HCT116 (cell line): ENCODE results near the gene TBXA2R. TPM values are rescaled to one million over a fixed set of nuclear protein-coding genes. Genes with fewer than 3 reads are reported as not detected.

Source experiments
- ATAC-seq: fragments of 200-7000 bp; cut with Tn5 transposase; 2 replicates; pipeline ENCODE4 v1.9.1; 2020; ENCODE audit warnings: mild to moderate bottlenecking, moderate library complexity
- BruUV-seq: library from RNA; stranded (reverse); fragments of 400-500 nt; replicated peaks from 2 replicates; lab custom pipeline; 2021; lab: Mats Ljungman, UMichigan
- CTCF ChIA-PET: fragments of 300-600 bp; sonication (Branson Sonifier 250); formaldehyde crosslinking; loops from one replicate; lab custom pipeline; 2021; ENCODE audit warnings: antibody characterized with exemption; lab: Charles Lee
- POLR2A ChIA-PET: fragments of 300-600, 350-600 bp; sonication (Branson Sonifier 250); formaldehyde crosslinking; loops from one replicate; lab custom pipeline; 2021; ENCODE audit warnings: antibody characterized with exemption; lab: Charles Lee
- RAD21 ChIA-PET, 2 experiments: fragments of 300-600 bp; sonication (Branson Sonifier 250); formaldehyde crosslinking; loops; one replicate each; lab custom pipeline; 2023; ENCODE audit warnings: low total read pairs in 2 of 2; ENCODE audit not compliant: uncharacterized antibody in 2 of 2, unreplicated experiment in 2 of 2, low non-redundant PET in 1 of 2; lab: Charles Lee
- DNase-seq: peaks from one replicate; pipeline ENCODE4 v3.0.0-alpha.2; 2010; ENCODE audit warnings: low read depth, low spot score
- H2AFZ ChIP-seq: fragments of 200-600 bp; shearing (Covaris generic), sonication (generic); 2 replicates; pipeline ENCODE4 v1.6.1; 2017; ENCODE audit warnings: low read depth, mixed run types, mixed read lengths, antibody characterized with exemption, low read length; ENCODE audit not compliant: poor library complexity, severe bottlenecking
- H3K27ac ChIP-seq: 2 replicates; pipeline ENCODE4 v1.5.1; 2012; ENCODE audit warnings: low read depth, low read length
- H3K27me3 ChIP-seq: fragments of 200-600 bp; sonication (generic); 2 replicates; pipeline ENCODE4 v1.6.1; 2016; ENCODE audit warnings: mixed run types, low read length, mixed read lengths; ENCODE audit not compliant: insufficient read depth
- H3K36me3 ChIP-seq, 2 experiments: fragments of 200-500 bp in 1 of 2; fragments of 200-600 bp in 1 of 2; sonication (Bioruptor generic) in 1 of 2; sonication (generic) in 1 of 2; 2 replicates each; pipeline versions ENCODE4 v1.5.1 to v1.6.1; 2014 to 2016; ENCODE audit warnings: low read length in 2 of 2, inconsistent platforms in 1 of 2, mixed read lengths in 1 of 2, mixed run types in 1 of 2; ENCODE audit not compliant: insufficient read depth in 2 of 2, control insufficient read depth in 1 of 2
- H3K4me1 ChIP-seq, 2 experiments: fragments of 200-600 bp in 1 of 2; sonication (generic) in 1 of 2; 2 replicates each; pipeline versions ENCODE4 v1.5.1 to v1.6.1; 2012 to 2017; ENCODE audit warnings: low read length in 2 of 2, inconsistent platforms in 1 of 2, mild to moderate bottlenecking in 1 of 2, mixed read lengths in 1 of 2, mixed run types in 1 of 2, moderate library complexity in 1 of 2; ENCODE audit not compliant: insufficient read depth in 2 of 2, control insufficient read depth in 1 of 2
- H3K4me2 ChIP-seq: fragments of 200-600 bp; sonication (generic); 2 replicates; pipeline ENCODE4 v1.6.1; 2017; ENCODE audit warnings: mixed run types, low read length, mixed read lengths
- H3K4me3 ChIP-seq, 2 experiments: fragments of 200-600 bp in 1 of 2; sonication (generic) in 1 of 2; replicated peaks in 1 of 2; 2 replicates each; pipeline ENCODE4 v1.5.1; 2011 to 2016; ENCODE audit warnings: low read length in 2 of 2, control low read depth in 1 of 2, low read depth in 1 of 2, mild to moderate bottlenecking in 1 of 2, mixed read lengths in 1 of 2, mixed run types in 1 of 2
- H3K79me2 ChIP-seq: fragments of 200-600 bp; sonication (generic); 2 replicates; pipeline ENCODE4 v1.6.1; 2017; ENCODE audit warnings: mild to moderate bottlenecking, mixed run types, low read length, moderate library complexity, mixed read lengths; ENCODE audit not compliant: insufficient read depth
- H3K9ac ChIP-seq: fragments of 200-600 bp; sonication (generic); 2 replicates; pipeline ENCODE4 v1.6.1; 2016; ENCODE audit warnings: low read length, mixed read lengths
- H3K9me2 ChIP-seq: fragments of 200-600 bp; sonication (generic), shearing (Covaris generic); 2 replicates; pipeline ENCODE4 v1.6.1; 2017; ENCODE audit warnings: mixed run types, mild to moderate bottlenecking, moderate library complexity; ENCODE audit not compliant: insufficient read depth
- H3K9me3 ChIP-seq, 2 experiments: fragments of 200-500 bp in 1 of 2; fragments of 200-600 bp in 1 of 2; sonication (Bioruptor generic) in 1 of 2; sonication (generic) in 1 of 2; 2 replicates each; pipeline ENCODE4 v1.6.1; 2014 to 2017; ENCODE audit warnings: low read length in 2 of 2, mixed read lengths in 2 of 2, inconsistent platforms in 1 of 2, low read depth in 1 of 2, mild to moderate bottlenecking in 1 of 2, mixed run types in 1 of 2, moderate library complexity in 1 of 2; ENCODE audit not compliant: control insufficient read depth in 1 of 2, insufficient read depth in 1 of 2
- H4K20me1 ChIP-seq: fragments of 200-600 bp; sonication (generic), shearing (Covaris generic); 2 replicates; pipeline ENCODE4 v1.6.1; 2017; ENCODE audit warnings: mixed run types, mild to moderate bottlenecking, moderate library complexity; ENCODE audit not compliant: insufficient read depth
- CBX3 ChIP-seq: IDR thresholded peaks from 2 replicates; pipeline ENCODE4 v1.6.1; 2012; ENCODE audit warnings: low read depth
- CEBPB ChIP-seq: IDR thresholded peaks from 2 replicates; pipeline ENCODE4 v1.6.1; 2012; ENCODE audit warnings: low read depth
- CTCF ChIP-seq, 3 experiments: fragments of 200-600 bp in 1 of 3; sonication (generic) in 1 of 3; IDR thresholded peaks in 2 of 3; conservative IDR thresholded peaks in 1 of 3; 2 replicates each; pipeline ENCODE4 v1.5.1; 2012 to 2017; ENCODE audit warnings: low read depth in 2 of 3, low read length in 2 of 3, antibody characterized with exemption in 1 of 3, borderline replicate concordance in 1 of 3, control low read depth in 1 of 3, mild to moderate bottlenecking in 1 of 3, mixed read lengths in 1 of 3, mixed run types in 1 of 3, moderate library complexity in 1 of 3; ENCODE audit not compliant: insufficient read depth in 1 of 3
- ELF1 ChIP-seq: IDR thresholded peaks from 2 replicates; pipeline ENCODE4 v1.6.1; 2012; ENCODE audit warnings: low read depth, borderline replicate concordance
- EZH2 ChIP-seq: fragments of 200-600 bp; sonication (generic); IDR thresholded peaks from 2 replicates; pipeline ENCODE4 v1.6.1; 2017; ENCODE audit warnings: antibody characterized with exemption, mixed run types
- JUND ChIP-seq: IDR thresholded peaks from 2 replicates; pipeline ENCODE4 v1.6.1; 2012
- RAD21 ChIP-seq: IDR thresholded peaks from 2 replicates; pipeline ENCODE4 v1.6.1; 2012; ENCODE audit warnings: low read depth, mild to moderate bottlenecking
- SRF ChIP-seq: IDR thresholded peaks from 2 replicates; pipeline ENCODE4 v1.6.1; 2012; ENCODE audit warnings: low read depth
- TCF7L2 ChIP-seq: IDR thresholded peaks from 2 replicates; pipeline ENCODE4 v1.7.0; 2011; ENCODE audit warnings: borderline replicate concordance, inconsistent platforms; ENCODE audit not compliant: insufficient read depth, insufficient read length; ENCODE audit errors: extremely low read depth
- YY1 ChIP-seq: IDR thresholded peaks from 2 replicates; pipeline ENCODE4 v1.6.1; 2011; ENCODE audit warnings: low read length, low read depth, moderate library complexity, mild to moderate bottlenecking; ENCODE audit not compliant: insufficient replicate concordance; ENCODE audit errors: extremely low read depth
- ZFX ChIP-seq: fragments of 450-650 bp; IDR thresholded peaks from 2 replicates; pipeline ENCODE4 v1.6.1; 2017
- intact Hi-C: fragments of 100-400 bp; cut with micrococcal nuclease; formaldehyde crosslinking; loops from 2 replicates; pipeline ENCODE4 v1.10.0; 2022
- total RNA-seq: library from RNA; stranded (reverse); gene quantifications from one replicate; pipeline ENCODE4 v1.2.1, GENCODE V29; 2021; ENCODE audit not compliant: unreplicated experiment
- TF ChIP-seq, protein P1 (sequence below): IDR thresholded peaks from 2 replicates; pipeline ENCODE4 v1.6.1; 2011; ENCODE audit warnings: mild to moderate bottlenecking, low read length, moderate library complexity; ENCODE audit not compliant: insufficient replicate concordance; ENCODE audit errors: extremely low read depth

The TBXA2R gene
- total RNA-seq, 1 experiment from 2014 or later, result 2.3 TPM

DNA sequence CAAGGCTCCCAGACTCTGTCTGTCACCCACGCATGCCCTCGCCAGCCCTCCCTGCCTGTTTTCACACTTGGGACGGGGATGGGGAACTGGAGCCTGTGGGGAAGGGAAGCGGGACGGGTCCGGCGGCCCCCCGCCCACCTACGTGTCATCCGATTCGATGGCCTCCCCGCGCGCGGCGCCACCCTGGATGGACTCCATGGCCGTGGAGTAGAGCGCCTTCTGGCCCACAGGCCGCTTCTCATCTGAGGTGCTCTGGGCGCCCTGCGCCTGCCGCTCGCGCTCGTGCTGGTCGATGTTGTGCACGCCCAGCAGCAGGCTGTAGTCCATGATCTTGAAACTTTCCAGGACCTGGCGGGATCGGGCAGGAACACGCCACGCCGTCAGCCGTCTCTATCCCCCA lies 45.0 kb upstream of the TBXA2R start:
- Histone ChIP-seq H3K27ac (no peak overlapping the region), H3K9me3 (no peaks in the 10 kb centered on the region), H3K79me2 (no peaks in the 10 kb centered on the region), H3K9me2 (no peaks in the 10 kb centered on the region), H3K36me3 (peaks cover 0 to 2% of the 10 kb centered on the region in 2 experiments; a peak in 1 of 4 replicates), H3K9ac (no peak overlapping the region), H4K20me1 (no peaks in the 10 kb centered on the region), H3K27me3 (no peaks in the 10 kb centered on the region), H3K4me3 (no peak overlapping the region), H2AFZ (no peak overlapping the region), H3K4me2 (no peak overlapping the region), H3K4me1 (peaks cover 0 to under 1% of the 10 kb centered on the region in 2 experiments; a peak in 1 of 4 replicates)
- ChIA-PET POLR2A (no interaction called here), RAD21 (no interaction called here), CTCF (no interaction called here)
- no TSS peak for BruUV-seq
- intact Hi-C loops, result no loop called here
- no peak for ATAC-seq
- DNase-seq, result no peak
- TF ChIP-seq CTCF (IDR thresholded peaks at IDR 0.05 in 2 of 3, conservative IDR thresholded peaks at IDR 0.05 in 1 of 3; ENCODE audit: borderline replicate concordance in 1 of 3, insufficient read depth in 1 of 3, low read depth in 2 of 3, low read length in 2 of 3), result no peak
- TF ChIP-seq, protein P1, sequence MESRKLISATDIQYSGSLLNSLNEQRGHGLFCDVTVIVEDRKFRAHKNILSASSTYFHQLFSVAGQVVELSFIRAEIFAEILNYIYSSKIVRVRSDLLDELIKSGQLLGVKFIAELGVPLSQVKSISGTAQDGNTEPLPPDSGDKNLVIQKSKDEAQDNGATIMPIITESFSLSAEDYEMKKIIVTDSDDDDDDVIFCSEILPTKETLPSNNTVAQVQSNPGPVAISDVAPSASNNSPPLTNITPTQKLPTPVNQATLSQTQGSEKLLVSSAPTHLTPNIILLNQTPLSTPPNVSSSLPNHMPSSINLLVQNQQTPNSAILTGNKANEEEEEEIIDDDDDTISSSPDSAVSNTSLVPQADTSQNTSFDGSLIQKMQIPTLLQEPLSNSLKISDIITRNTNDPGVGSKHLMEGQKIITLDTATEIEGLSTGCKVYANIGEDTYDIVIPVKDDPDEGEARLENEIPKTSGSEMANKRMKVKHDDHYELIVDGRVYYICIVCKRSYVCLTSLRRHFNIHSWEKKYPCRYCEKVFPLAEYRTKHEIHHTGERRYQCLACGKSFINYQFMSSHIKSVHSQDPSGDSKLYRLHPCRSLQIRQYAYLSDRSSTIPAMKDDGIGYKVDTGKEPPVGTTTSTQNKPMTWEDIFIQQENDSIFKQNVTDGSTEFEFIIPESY, result no peak
- no peak for TF ChIP-seq TCF7L2
- no peak for TF ChIP-seq ZFX
- no peak for TF ChIP-seq RAD21
- no peak for TF ChIP-seq CBX3
- no peak for TF ChIP-seq SRF
- no peak for TF ChIP-seq CEBPB
- no peak for TF ChIP-seq EZH2
- TF ChIP-seq ELF1, result no peak
- no peak for TF ChIP-seq JUND
- TF ChIP-seq YY1, result no peak
